H9 (cell line): ENCODE measurements around the gene RILP. TPM values are rescaled to one million over a fixed set of nuclear protein-coding genes. Genes with fewer than 3 reads are reported as not detected.

Experiments used
- DNase-seq: peaks from one replicate; pipeline ENCODE4 v3.0.0-alpha.2; 2017
- H2AFZ ChIP-seq: one replicate; pipeline ENCODE4 v1.6.1; 2013; ENCODE audit warnings: mild to moderate bottlenecking, low read length, control low read depth, moderate library complexity
- H2AK5ac ChIP-seq: 2 replicates; pipeline ENCODE4 v1.6.1; 2013; ENCODE audit warnings: low read length, control low read depth, mixed read lengths; ENCODE audit not compliant: insufficient read length
- H2BK120ac ChIP-seq: one replicate; pipeline ENCODE4 v1.6.1; 2013; ENCODE audit warnings: low read depth, mild to moderate bottlenecking, low read length, control low read depth, inconsistent platforms; ENCODE audit not compliant: poor library complexity, severe bottlenecking
- H2BK12ac ChIP-seq: 2 replicates; pipeline ENCODE4 v1.6.1; 2013; ENCODE audit warnings: low read length, control low read depth, mixed read lengths, low read depth; ENCODE audit not compliant: insufficient read length
- H2BK15ac ChIP-seq: 2 replicates; pipeline ENCODE4 v1.6.1; 2013; ENCODE audit warnings: low read depth, low read length, control low read depth
- H2BK20ac ChIP-seq: one replicate; pipeline ENCODE4 v1.6.1; 2013; ENCODE audit warnings: low read depth, mild to moderate bottlenecking, low read length, control low read depth, inconsistent platforms; ENCODE audit not compliant: poor library complexity, severe bottlenecking
- H2BK5ac ChIP-seq: 2 replicates; pipeline ENCODE4 v1.6.1; 2013; ENCODE audit warnings: low read length, control low read depth, mixed read lengths; ENCODE audit not compliant: insufficient read length
- H3K14ac ChIP-seq: 2 replicates; pipeline ENCODE4 v1.6.1; 2013; ENCODE audit warnings: low read length, control low read depth; ENCODE audit not compliant: insufficient read depth
- H3K18ac ChIP-seq: 2 replicates; pipeline ENCODE4 v1.6.1; 2013; ENCODE audit warnings: low read depth, mild to moderate bottlenecking, mixed read lengths, low read length, control low read depth; ENCODE audit not compliant: insufficient read length
- H3K23ac ChIP-seq: 2 replicates; pipeline ENCODE4 v1.6.1; 2013; ENCODE audit warnings: low read length, control low read depth, mixed read lengths, low read depth; ENCODE audit not compliant: insufficient read length
- H3K23me2 ChIP-seq: 2 replicates; pipeline ENCODE4 v1.6.1; 2013; ENCODE audit warnings: low read depth, mild to moderate bottlenecking, mixed read lengths, low read length, control low read depth; ENCODE audit not compliant: insufficient read length, poor library complexity, severe bottlenecking
- H3K27ac ChIP-seq: 2 replicates; pipeline ENCODE4 v1.5.1; 2013; ENCODE audit warnings: low read length, control low read depth, mixed read lengths, low read depth; ENCODE audit not compliant: insufficient read length
- H3K27me3 ChIP-seq: 2 replicates; pipeline ENCODE4 v1.6.1; 2013; ENCODE audit warnings: low read length, control low read depth, inconsistent platforms; ENCODE audit not compliant: insufficient read depth
- H3K4ac ChIP-seq: 2 replicates; pipeline ENCODE4 v1.6.1; 2013; ENCODE audit warnings: low read depth, mild to moderate bottlenecking, control low read depth, inconsistent platforms, low read length, moderate library complexity
- H3K4me1 ChIP-seq: 2 replicates; pipeline ENCODE4 v1.6.1; 2013; ENCODE audit warnings: low read length, control low read depth, inconsistent platforms; ENCODE audit not compliant: insufficient read depth
- H3K4me2 ChIP-seq: 2 replicates; pipeline ENCODE4 v1.6.1; 2013; ENCODE audit warnings: low read length, control low read depth, mixed read lengths; ENCODE audit not compliant: insufficient read length, insufficient read depth
- H3K56ac ChIP-seq: 2 replicates; pipeline ENCODE4 v1.6.1; 2013; ENCODE audit warnings: low read depth, mild to moderate bottlenecking, mixed read lengths, low read length, control low read depth; ENCODE audit not compliant: insufficient read length
- H3K79me1 ChIP-seq: 2 replicates; pipeline ENCODE4 v1.6.1; 2013; ENCODE audit warnings: low read depth, mild to moderate bottlenecking, moderate library complexity, low read length, control low read depth, inconsistent platforms; ENCODE audit not compliant: insufficient read depth, poor library complexity, severe bottlenecking
- H3K79me2 ChIP-seq: 2 replicates; pipeline ENCODE4 v1.6.1; 2013; ENCODE audit warnings: low read length, control low read depth, inconsistent platforms; ENCODE audit not compliant: insufficient read depth
- H3K9ac ChIP-seq: 2 replicates; pipeline ENCODE4 v1.6.1; 2013; ENCODE audit warnings: low read length, control low read depth, mixed read lengths; ENCODE audit not compliant: insufficient read length; ENCODE audit errors: extremely low read depth
- H3K9me3 ChIP-seq: one replicate; pipeline ENCODE4 v1.6.1; 2013; ENCODE audit warnings: low read depth, low read length, inconsistent platforms; ENCODE audit not compliant: control insufficient read depth
- H3T11ph ChIP-seq: one replicate; pipeline ENCODE4 v1.6.1; 2013; ENCODE audit warnings: mild to moderate bottlenecking, low read length, control low read depth, inconsistent platforms
- H4K20me1 ChIP-seq: one replicate; pipeline ENCODE4 v1.6.1; 2013; ENCODE audit not compliant: control insufficient read depth, insufficient read length, insufficient read depth
- H4K5ac ChIP-seq: 2 replicates; pipeline ENCODE4 v1.6.1; 2013; ENCODE audit warnings: low read depth, mild to moderate bottlenecking, mixed read lengths, low read length, control low read depth; ENCODE audit not compliant: insufficient read length
- H4K8ac ChIP-seq: replicated peaks from 2 replicates; pipeline ENCODE4 v1.6.1; 2013; ENCODE audit warnings: low read length, control low read depth, mixed read lengths, low read depth; ENCODE audit not compliant: insufficient read length
- H4K91ac ChIP-seq: 2 replicates; pipeline ENCODE4 v1.6.1; 2013; ENCODE audit warnings: low read depth, mild to moderate bottlenecking, moderate library complexity, mixed read lengths, low read length, control low read depth; ENCODE audit not compliant: insufficient read length
- H3K27ac Mint-ChIP-seq, 3 experiments: 2 replicates in 2 of 3; 3 replicates in 1 of 3; pipeline ENCODE4 v1.8.0; 2020 to 2021; ENCODE audit warnings: mixed read lengths in 3 of 3, mild to moderate bottlenecking in 1 of 3, moderate library complexity in 1 of 3
- H3K27me3 Mint-ChIP-seq: 2 replicates; pipeline ENCODE4 v1.8.0; 2021; ENCODE audit warnings: low read depth, mild to moderate bottlenecking, moderate library complexity, mixed read lengths
- H3K36me3 Mint-ChIP-seq, 3 experiments: 2 replicates in 2 of 3; 3 replicates in 1 of 3; pipeline ENCODE4 v1.8.0; 2020 to 2021; ENCODE audit warnings: low read depth in 3 of 3, mixed read lengths in 3 of 3; ENCODE audit not compliant: insufficient read depth in 1 of 3
- H3K4me1 Mint-ChIP-seq, 2 experiments: 2 replicates each; pipeline ENCODE4 v1.8.0; 2020; ENCODE audit warnings: mixed read lengths in 2 of 2
- H3K4me3 Mint-ChIP-seq, 2 experiments: 2 replicates in 1 of 2; 3 replicates in 1 of 2; pipeline ENCODE4 v1.8.0; 2020 to 2021; ENCODE audit warnings: mild to moderate bottlenecking in 2 of 2, mixed read lengths in 2 of 2, moderate library complexity in 1 of 2
- H3K9me3 Mint-ChIP-seq, 2 experiments: 2 replicates in 1 of 2; 3 replicates in 1 of 2; pipeline ENCODE4 v1.8.0; 2020; ENCODE audit warnings: mild to moderate bottlenecking in 2 of 2, mixed read lengths in 2 of 2, moderate library complexity in 1 of 2
- WGBS: extraction: QIAGEN DNeasy Blood & Tissue Kit; methylation state at CpG from one replicate; pipeline ENCODE4 v1.1.7; 2013; ENCODE audit warnings: missing lambda C conversion rate, low lambda C conversion rate, mixed read lengths; ENCODE audit not compliant: insufficient read length; ENCODE audit errors: extremely low coverage; 5-methylcytosine and 5-hydroxymethylcytosine counted together
- total RNA-seq: library from RNA; stranded (reverse); gene quantifications from 2 replicates; pipeline ENCODE4 v1.2.1, GENCODE V29; 2021
- TF ChIP-seq, protein P1 (sequence below): fragments of 200-600 bp; sonication (generic); conservative IDR thresholded peaks from 3 replicates; pipeline ENCODE4 v1.8.0; 2021; ENCODE audit warnings: antibody characterized with exemption, mild to moderate bottlenecking

The RILP gene
- total RNA-seq, 1 experiment from 2014 or later, result 5.4 TPM

DNA sequence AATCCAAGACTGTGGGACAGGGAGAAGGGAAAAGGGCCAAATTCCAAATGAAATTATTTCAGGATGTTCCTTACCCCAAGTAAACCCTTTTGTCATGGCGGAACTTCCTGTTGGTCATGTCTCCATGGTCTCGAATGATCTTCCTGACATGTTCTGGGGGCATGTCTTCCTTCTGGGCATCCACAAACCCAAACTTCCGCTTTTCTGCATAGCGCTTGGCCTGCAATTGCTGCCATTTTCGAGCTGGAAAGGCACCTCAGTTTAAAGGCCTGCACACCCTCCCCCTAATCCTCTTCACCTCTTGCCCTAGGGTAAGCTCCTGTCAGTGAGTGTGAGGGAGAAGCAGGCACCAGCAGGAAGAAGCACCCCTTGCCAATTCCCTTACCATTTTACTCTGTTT, 33.8 kb upstream of the RILP start:
- Histone ChIP-seq H3K18ac (no peak overlapping the region), H4K20me1 (no peaks in the 10 kb centered on the region), H2BK12ac (no peak overlapping the region), H2BK120ac (no peak overlapping the region), H3K9ac (no peak overlapping the region), H2BK15ac (no peak overlapping the region), H2AFZ (no peak overlapping the region), H3K4me2 (peak overlapping the region; percentile 47), H2BK20ac (no peak overlapping the region), H3K23ac (no peak overlapping the region), H3K9me3 (no peaks in the 10 kb centered on the region), H3K27me3 (0 out of 2 replicates have a peak, but pooled peaks cover 3% of the 10 kb centered on the region), H3K14ac (no peak overlapping the region), H2BK5ac (no peak overlapping the region), H3K79me1 (peaks cover 5% of the 10 kb centered on the region), H3K4me1 (no peaks in the 10 kb centered on the region), H2AK5ac (no peak overlapping the region), H4K8ac (no peak overlapping the region), H3K56ac (no peak overlapping the region), H3T11ph (no peak overlapping the region), H4K5ac (no peak overlapping the region), H4K91ac (no peak overlapping the region), H3K4ac (no peak overlapping the region), H3K23me2 (peaks cover 3% of the 10 kb centered on the region), H3K79me2 (peaks cover 5% of the 10 kb centered on the region; the same call in 1 of the 2 replicates), H3K27ac (no peak overlapping the region)
- Mint-ChIP-seq H3K27ac (peak overlapping the region in 2 of 3 experiments; percentile 67 to 96; a peak in 1 of 7 replicates), H3K36me3 (peaks cover 52 to 60% (median 58%) of the 10 kb centered on the region in 3 experiments), H3K4me3 (peak overlapping the region; percentile 99), H3K9me3 (peaks cover 0 to under 1% of the 10 kb centered on the region in 2 experiments; a peak in 3 of 5 replicates), H3K27me3 (no peaks in the 10 kb centered on the region), H3K4me1 (peaks cover 13 to 15% of the 10 kb centered on the region in 2 experiments)
- no CpG with 5 or more reads among the region's 5 CpGs for WGBS
- TF ChIP-seq, protein P1, sequence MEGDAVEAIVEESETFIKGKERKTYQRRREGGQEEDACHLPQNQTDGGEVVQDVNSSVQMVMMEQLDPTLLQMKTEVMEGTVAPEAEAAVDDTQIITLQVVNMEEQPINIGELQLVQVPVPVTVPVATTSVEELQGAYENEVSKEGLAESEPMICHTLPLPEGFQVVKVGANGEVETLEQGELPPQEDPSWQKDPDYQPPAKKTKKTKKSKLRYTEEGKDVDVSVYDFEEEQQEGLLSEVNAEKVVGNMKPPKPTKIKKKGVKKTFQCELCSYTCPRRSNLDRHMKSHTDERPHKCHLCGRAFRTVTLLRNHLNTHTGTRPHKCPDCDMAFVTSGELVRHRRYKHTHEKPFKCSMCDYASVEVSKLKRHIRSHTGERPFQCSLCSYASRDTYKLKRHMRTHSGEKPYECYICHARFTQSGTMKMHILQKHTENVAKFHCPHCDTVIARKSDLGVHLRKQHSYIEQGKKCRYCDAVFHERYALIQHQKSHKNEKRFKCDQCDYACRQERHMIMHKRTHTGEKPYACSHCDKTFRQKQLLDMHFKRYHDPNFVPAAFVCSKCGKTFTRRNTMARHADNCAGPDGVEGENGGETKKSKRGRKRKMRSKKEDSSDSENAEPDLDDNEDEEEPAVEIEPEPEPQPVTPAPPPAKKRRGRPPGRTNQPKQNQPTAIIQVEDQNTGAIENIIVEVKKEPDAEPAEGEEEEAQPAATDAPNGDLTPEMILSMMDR, result no peak
- DNase-seq, result no peak
